HFF-Myc (cell line): ENCODE results near the gene HUNK.

Experiments used
- DNase-seq: peaks from one replicate; pipeline ENCODE4 v3.0.0-alpha.2; 2011; ENCODE audit warnings: low read depth; ENCODE audit errors: extremely low read depth
- H3K4me3 ChIP-seq: replicated peaks from 2 replicates; pipeline ENCODE4 v1.5.1; 2011; ENCODE audit warnings: low read depth, mild to moderate bottlenecking, control low read depth, low read length
- TF ChIP-seq, protein P1 (sequence below): IDR thresholded peaks from 2 replicates; pipeline ENCODE4 v1.5.1; 2012; ENCODE audit warnings: mild to moderate bottlenecking, low read depth, low read length, control low read depth; ENCODE audit errors: missing control alignments

The HUNK gene

DNA sequence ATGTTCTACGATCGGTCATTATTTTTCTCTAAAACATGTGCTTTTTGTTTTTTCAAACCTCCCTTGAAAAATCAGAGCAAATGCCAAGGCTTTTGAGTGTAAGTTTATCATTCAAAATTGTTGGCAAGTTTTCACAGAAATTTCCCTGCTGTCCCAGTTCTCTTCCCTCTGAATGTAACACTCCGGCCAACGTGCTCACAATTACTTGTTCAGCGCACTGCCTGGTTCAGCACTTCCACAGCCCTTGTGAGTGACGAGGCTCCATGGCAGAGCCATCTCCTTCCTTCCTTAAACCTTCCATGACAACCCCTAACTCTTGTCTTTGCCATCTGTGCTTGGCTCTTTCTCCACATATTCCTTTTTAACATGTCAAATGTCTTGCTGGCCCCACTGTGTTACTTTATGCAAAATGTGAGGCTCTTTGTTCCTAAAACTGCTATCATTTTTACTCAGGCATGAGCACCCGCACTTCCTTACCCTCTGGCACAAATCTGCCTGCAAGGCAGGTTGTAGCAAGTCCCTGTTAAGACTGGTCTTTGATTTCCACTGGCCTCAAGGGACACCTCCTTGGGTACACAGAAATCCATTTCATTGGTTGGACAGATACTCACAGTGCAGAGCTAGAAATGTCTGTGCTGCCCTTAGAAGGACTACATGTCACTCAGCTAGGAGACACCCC, 142.8 kb downstream of the HUNK start:
- TF ChIP-seq, protein P1, sequence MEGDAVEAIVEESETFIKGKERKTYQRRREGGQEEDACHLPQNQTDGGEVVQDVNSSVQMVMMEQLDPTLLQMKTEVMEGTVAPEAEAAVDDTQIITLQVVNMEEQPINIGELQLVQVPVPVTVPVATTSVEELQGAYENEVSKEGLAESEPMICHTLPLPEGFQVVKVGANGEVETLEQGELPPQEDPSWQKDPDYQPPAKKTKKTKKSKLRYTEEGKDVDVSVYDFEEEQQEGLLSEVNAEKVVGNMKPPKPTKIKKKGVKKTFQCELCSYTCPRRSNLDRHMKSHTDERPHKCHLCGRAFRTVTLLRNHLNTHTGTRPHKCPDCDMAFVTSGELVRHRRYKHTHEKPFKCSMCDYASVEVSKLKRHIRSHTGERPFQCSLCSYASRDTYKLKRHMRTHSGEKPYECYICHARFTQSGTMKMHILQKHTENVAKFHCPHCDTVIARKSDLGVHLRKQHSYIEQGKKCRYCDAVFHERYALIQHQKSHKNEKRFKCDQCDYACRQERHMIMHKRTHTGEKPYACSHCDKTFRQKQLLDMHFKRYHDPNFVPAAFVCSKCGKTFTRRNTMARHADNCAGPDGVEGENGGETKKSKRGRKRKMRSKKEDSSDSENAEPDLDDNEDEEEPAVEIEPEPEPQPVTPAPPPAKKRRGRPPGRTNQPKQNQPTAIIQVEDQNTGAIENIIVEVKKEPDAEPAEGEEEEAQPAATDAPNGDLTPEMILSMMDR: no peak
- H3K4me3 ChIP-seq: no peak overlapping the region
- DNase-seq: no peak

DNA sequence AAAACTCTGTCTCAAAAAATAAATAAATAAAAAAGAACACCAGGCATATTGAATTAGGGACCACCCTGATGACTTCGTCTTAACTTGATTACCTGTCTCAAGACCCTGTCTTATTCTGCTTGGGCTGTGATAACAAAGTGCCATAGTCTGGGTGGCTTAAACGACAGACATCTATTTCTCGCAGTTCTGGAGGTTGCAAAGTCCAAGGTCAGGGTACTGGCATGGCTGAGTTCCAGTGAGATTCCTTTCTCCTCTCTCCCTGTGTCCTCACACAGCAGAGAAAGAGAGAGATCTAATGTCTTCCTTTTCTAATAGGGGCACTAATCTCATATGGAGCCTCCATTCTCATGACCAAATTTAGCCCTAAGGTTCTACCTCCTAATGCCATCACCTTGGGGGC, 145.6 kb downstream of the HUNK start:
- H3K4me3 ChIP-seq: no peak overlapping the region
- no peak for DNase-seq
- TF ChIP-seq, protein P1: no peak

DNA sequence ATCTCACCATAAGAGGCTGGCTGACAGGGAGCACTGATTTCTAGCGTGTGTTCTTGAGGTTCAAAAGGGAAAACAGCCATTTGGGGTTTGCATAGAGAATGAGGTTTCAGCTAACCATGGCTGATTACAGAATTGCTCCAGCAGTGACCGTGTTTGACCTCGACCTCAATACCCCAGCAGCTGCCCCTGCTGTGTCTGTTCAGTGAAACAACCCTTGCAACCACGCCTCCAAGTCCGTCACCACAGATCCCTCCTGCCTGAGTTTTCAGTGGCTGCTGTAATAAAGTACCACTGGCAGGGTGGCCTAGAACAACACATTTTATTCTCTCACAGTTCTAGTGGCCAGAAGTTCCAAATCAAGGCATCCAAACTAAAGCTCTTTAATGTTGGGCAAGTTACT, 147.7 kb downstream of the HUNK start:
- H3K4me3 ChIP-seq: no peak overlapping the region
- TF ChIP-seq, protein P1: no peak
- no peak for DNase-seq

DNA sequence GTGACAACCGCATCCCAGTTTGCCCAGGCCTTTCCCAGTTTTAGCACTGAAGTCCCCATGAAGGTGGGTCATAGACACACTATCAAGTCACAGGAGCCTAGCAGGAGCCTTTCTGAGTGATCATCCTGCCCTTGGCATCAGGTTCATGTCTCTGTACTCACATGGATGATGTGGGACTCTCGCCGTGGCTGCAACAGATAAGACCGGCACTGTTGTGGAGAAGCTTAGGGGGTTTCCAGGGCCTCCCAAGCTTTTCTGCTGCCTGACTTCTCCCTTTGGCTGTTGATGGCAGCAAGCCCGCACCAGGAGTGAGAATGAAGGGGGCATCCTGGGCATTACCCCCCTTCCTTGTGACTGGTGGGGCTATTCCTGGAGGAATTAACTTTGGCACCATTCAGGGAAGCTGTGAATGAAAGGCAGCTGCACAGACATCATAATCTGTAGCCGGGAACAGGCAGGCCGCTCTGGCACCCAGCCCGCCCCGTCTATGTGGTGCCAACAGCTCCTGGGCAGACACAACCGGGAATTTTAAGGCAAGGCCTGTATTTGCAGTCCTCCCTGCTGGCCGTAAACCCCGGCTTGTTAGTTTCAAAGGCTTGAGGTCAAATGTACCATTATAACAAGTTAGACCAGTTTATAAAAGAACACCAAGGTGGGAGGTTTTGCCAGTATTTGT, 148.6 kb downstream of the HUNK start:
- no peak for DNase-seq
- TF ChIP-seq, protein P1: no peak

DNA sequence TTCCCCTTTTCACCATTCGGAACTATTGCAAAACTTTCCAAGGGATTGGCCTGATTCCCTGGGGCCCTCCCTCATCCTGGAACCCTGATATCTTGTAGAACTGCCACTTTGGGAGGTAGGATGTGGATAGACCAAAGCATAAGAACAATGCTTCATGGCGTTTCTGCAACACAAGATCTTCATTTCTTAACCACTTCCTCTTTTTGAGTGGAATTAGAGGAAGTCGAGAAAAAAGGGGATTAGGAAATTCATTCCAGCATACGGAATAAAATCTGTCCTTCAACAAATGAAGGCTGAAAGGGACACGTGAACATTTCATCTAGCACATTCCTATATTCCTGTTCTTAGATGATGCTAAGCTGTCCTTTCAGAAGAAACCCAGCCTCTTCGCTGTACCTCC, 149.3 kb downstream of the HUNK start:
- no peak overlapping the region for H3K4me3 ChIP-seq
- no peak for DNase-seq
- TF ChIP-seq, protein P1: no peak

More for the DNA sequence above, 148.6 kb downstream of the HUNK start:
- H3K4me3 ChIP-seq: no peak overlapping the region

DNA sequence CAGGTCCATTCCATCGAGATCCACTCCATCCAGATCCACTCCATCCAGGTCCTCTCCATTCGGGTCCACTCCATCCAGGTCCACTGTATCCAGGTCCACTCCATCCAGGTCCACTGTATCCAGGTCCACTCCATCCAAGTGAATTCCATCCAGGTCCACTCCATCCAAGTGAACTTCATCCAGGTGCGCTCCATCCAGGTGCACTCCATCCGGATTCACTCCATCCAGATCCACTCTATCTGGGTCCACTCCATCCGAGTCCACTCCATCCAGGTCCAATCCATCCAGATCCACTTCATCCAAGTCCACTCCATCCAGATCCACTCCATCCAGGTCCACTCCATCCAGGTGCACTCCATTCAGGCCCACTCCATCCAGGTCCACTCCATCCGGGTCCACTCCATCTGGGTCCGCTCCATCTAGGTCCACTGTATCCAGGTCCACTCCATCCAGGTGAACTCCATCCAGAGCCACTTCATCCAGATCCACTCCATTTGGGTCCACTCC, 157.4 kb downstream of the HUNK start:
- DNase-seq: no peak
- no peak overlapping the region for H3K4me3 ChIP-seq
- TF ChIP-seq, protein P1: no peak
